Activated naive CD4-positive, alpha-beta T cell treated with anti-CD3 and anti-CD28 coated beads, Interleukin-2, amount 50 U/mL, for 72 hours (primary cell): Measurements from ENCODE around the gene HERPUD1. TPM values are rescaled to one million over a fixed set of nuclear protein-coding genes. Genes with fewer than 3 reads are reported as not detected.

ENCODE experiments used
- ATAC-seq, 2 donors: fragments of 150-1000 bp; cut with Tn5 transposase; 2 replicates each; pipeline ENCODE4 v1.10.0; 2021; ENCODE audit warnings: mild to moderate bottlenecking in 2 of 2, moderate library complexity in 2 of 2
- DNase-seq, 2 donors: peaks; one replicate each; pipeline ENCODE4 v3.0.0; 2021 to 2022; ENCODE audit warnings: low spot score in 2 of 2
- H3K27ac Mint-ChIP-seq, 2 donors: one replicate each; pipeline ENCODE4 v1.8.0; 2022; ENCODE audit warnings: mild to moderate bottlenecking in 2 of 2, mixed read lengths in 2 of 2
- H3K36me3 Mint-ChIP-seq, 2 donors: one replicate each; pipeline ENCODE4 v1.8.0; 2022; ENCODE audit warnings: mixed read lengths in 2 of 2
- H3K9me3 Mint-ChIP-seq, 2 donors: one replicate each; pipeline ENCODE4 v1.8.0; 2022; ENCODE audit warnings: mixed read lengths in 2 of 2
- total RNA-seq, 2 donors: library from RNA; stranded (reverse); gene quantifications; one replicate each; pipeline ENCODE4 v1.2.3, GENCODE V29; 2022

Gene HERPUD1
- total RNA-seq, 2 donors from 2014 or later: 146 to 175 TPM

- peaks cover 37 to 71% of the 10 kb centered on the region in 2 donors for H3K36me3 Mint-ChIP-seq
- peak overlapping the region in 1 of 2 donors; percentile 97 for H3K27ac Mint-ChIP-seq
- DNase-seq: no peak
- ATAC-seq: no peak
- H3K9me3 Mint-ChIP-seq: no peaks in the 10 kb centered on the region
Measured at GRCh38 chr16:56941856-56942331, 10.0 kb downstream of the HERPUD1 start.

GRCh38 chr16:56943761-56944375 lies 11.9 kb downstream of the HERPUD1 start:
- DNase-seq: no peak
- Mint-ChIP-seq H3K9me3 (no peaks in the 10 kb centered on the region), H3K36me3 (peaks cover 27 to 53% of the 10 kb centered on the region in 2 donors), H3K27ac (peak overlapping the region; percentile 93 to 99)
- ATAC-seq: peak in 1 of 2 donors; percentile 23

- ATAC-seq (peak; percentile 78 to 88), DNase-seq (peak in 1 of 2 donors; percentile 55)
- Mint-ChIP-seq H3K27ac (peak overlapping the region; percentile 93 to 99), H3K9me3 (no peaks in the 10 kb centered on the region), H3K36me3 (peaks cover 13 to 40% of the 10 kb centered on the region in 2 donors)
Measured at GRCh38 chr16:56944954-56945839, 13.3 kb downstream of the HERPUD1 start.

- DNase-seq (no peak), ATAC-seq (no peak)
- peaks cover 11 to 37% of the 10 kb centered on the region in 2 donors for H3K36me3 Mint-ChIP-seq
- H3K9me3 Mint-ChIP-seq: no peaks in the 10 kb centered on the region
- H3K27ac Mint-ChIP-seq: peak overlapping the region in 1 of 2 donors; percentile 99
Measured at GRCh38 chr16:56945847-56946527, 14.0 kb downstream of the HERPUD1 start.

- Mint-ChIP-seq H3K9me3 (no peaks in the 10 kb centered on the region), H3K27ac (peak overlapping the region; percentile 23 to 53), H3K36me3 (peaks cover 8 to 31% of the 10 kb centered on the region in 2 donors)
- DNase-seq: no peak
- no peak for ATAC-seq
Measured at GRCh38 chr16:56946767-56947603, 15.0 kb downstream of the HERPUD1 start.

GRCh38 chr16:56947604-56947995 lies 15.7 kb downstream of the HERPUD1 start:
- no peak for ATAC-seq

GRCh38 chr16:56948234-56948633 lies 16.3 kb downstream of the HERPUD1 start:
- Mint-ChIP-seq H3K9me3 (no peaks in the 10 kb centered on the region), H3K27ac (peak overlapping the region in 1 of 2 donors; percentile 24), H3K36me3 (peaks cover under 1 to 18% of the 10 kb centered on the region in 2 donors)
- ATAC-seq: no peak
- no peak for DNase-seq

More at GRCh38 chr16:56947604-56947995, 15.7 kb downstream of the HERPUD1 start:
- Mint-ChIP-seq H3K27ac (peak overlapping the region; percentile 24 to 63), H3K9me3 (no peaks in the 10 kb centered on the region), H3K36me3 (peaks cover 5 to 25% of the 10 kb centered on the region in 2 donors)
- DNase-seq: no peak

- peak in 1 of 2 donors; percentile 4 for ATAC-seq
- no peaks in the 10 kb centered on the region for H3K9me3 Mint-ChIP-seq
- peaks cover 0 to 6% of the 10 kb centered on the region in 2 donors for H3K36me3 Mint-ChIP-seq
- H3K27ac Mint-ChIP-seq: peak overlapping the region in 1 of 2 donors; percentile 51
- DNase-seq: no peak
Measured at GRCh38 chr16:56950051-56950450, 18.1 kb downstream of the HERPUD1 start.

GRCh38 chr16:56950455-56950854 lies 18.5 kb downstream of the HERPUD1 start:
- H3K27ac Mint-ChIP-seq: peak overlapping the region in 1 of 2 donors; percentile 51
- DNase-seq (no peak), ATAC-seq (peak in 1 of 2 donors; percentile 4)
- H3K9me3 Mint-ChIP-seq: no peaks in the 10 kb centered on the region
- peaks cover 0 to 6% of the 10 kb centered on the region in 2 donors for H3K36me3 Mint-ChIP-seq

- Mint-ChIP-seq H3K27ac (peak overlapping the region; percentile 9 to 51), H3K36me3 (peaks cover 0 to 6% of the 10 kb centered on the region in 2 donors), H3K9me3 (no peaks in the 10 kb centered on the region)
- DNase-seq (peak in 1 of 2 donors; percentile 70), ATAC-seq (peak; percentile 71 to 84)
Measured at GRCh38 chr16:56950881-56951771, 19.2 kb downstream of the HERPUD1 start.

GRCh38 chr16:56953006-56953405 lies 21.1 kb downstream of the HERPUD1 start:
- no peaks in the 10 kb centered on the region for H3K36me3 Mint-ChIP-seq
- no peaks in the 10 kb centered on the region for H3K9me3 Mint-ChIP-seq
- no peak overlapping the region for H3K27ac Mint-ChIP-seq
- ATAC-seq (no peak), DNase-seq (no peak)

- no peaks in the 10 kb centered on the region for H3K9me3 Mint-ChIP-seq
- H3K27ac Mint-ChIP-seq: no peak overlapping the region
- ATAC-seq (no peak), DNase-seq (no peak)
- no peaks in the 10 kb centered on the region for H3K36me3 Mint-ChIP-seq
Measured at GRCh38 chr16:56956076-56956475, 24.1 kb downstream of the HERPUD1 start.

GRCh38 chr16:56956756-56957155 lies 24.8 kb downstream of the HERPUD1 start:
- H3K27ac Mint-ChIP-seq: no peak overlapping the region
- ATAC-seq (no peak), DNase-seq (no peak)
- no peaks in the 10 kb centered on the region for H3K9me3 Mint-ChIP-seq
- no peaks in the 10 kb centered on the region for H3K36me3 Mint-ChIP-seq

GRCh38 chr16:56960681-56961281 lies 28.8 kb downstream of the HERPUD1 start:
- DNase-seq: no peak
- no peak for ATAC-seq
- H3K27ac Mint-ChIP-seq: no peak overlapping the region
- no peaks in the 10 kb centered on the region for H3K36me3 Mint-ChIP-seq
- no peaks in the 10 kb centered on the region for H3K9me3 Mint-ChIP-seq

GRCh38 chr16:56961386-56961785 lies 29.4 kb downstream of the HERPUD1 start:
- Mint-ChIP-seq H3K27ac (peak overlapping the region in 1 of 2 donors; percentile 60), H3K9me3 (no peaks in the 10 kb centered on the region), H3K36me3 (no peaks in the 10 kb centered on the region)
- no peak for DNase-seq
- no peak for ATAC-seq
